NCI-H1436 treated with DMSO at 0.1 percent for 48 hours (cell line): ENCODE measurements around the gene CERS3.

Source experiments
- DNase-seq: peaks from one replicate; lab custom pipeline; 2025; lab: John Stamatoyannopoulos, UW

CERS3 gene

GRCh38 chr15:100528833-100529428 lies at the start of gene CERS3:
CERS3 (minus strand) TSS chr15:100528950; CDS start chr15:100501849, 27,101 bp downstream.
- no peak for DNase-seq

GRCh38 chr15:100573526-100573925 lies 44.8 kb upstream of the CERS3 start:
- DNase-seq, result no peak

- no peak for DNase-seq
Observed at GRCh38 chr15:100572362-100572983, 43.7 kb upstream of the CERS3 start.

- DNase-seq, result no peak
Observed at GRCh38 chr15:100571592-100572167, 42.9 kb upstream of the CERS3 start.

DNA sequence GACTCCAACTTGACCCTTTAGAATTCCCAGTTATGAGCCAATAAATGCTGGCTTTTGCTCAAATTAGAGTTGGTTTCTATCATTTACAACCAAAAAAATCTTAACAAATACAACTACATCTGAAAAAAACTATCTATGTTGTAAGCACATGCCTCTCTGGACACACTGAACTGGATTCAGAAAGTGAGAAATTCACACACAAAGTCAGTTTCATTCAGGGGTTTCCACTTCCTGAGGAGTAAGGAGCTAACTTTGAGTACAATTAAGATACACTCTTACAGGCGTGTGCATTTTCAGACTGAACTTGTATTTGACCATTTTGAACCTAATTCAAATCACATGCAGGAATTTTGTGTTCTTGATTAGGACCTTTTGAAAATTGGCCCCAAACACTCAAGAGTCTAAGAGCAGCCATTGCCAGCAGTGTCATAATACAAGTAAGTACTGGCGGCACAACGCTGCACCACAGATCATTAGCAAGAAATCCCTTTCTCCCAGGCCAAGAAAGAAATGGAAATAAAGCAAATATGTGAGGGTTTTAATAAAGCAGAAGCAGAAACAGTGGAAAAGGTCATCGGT lies 42.1 kb upstream of the CERS3 start:
- no peak for DNase-seq

- DNase-seq, result no peak
Observed at GRCh38 chr15:100570275-100570674, 41.5 kb upstream of the CERS3 start.

GRCh38 chr15:100569391-100569790 lies 40.6 kb upstream of the CERS3 start:
- no peak for DNase-seq

DNA sequence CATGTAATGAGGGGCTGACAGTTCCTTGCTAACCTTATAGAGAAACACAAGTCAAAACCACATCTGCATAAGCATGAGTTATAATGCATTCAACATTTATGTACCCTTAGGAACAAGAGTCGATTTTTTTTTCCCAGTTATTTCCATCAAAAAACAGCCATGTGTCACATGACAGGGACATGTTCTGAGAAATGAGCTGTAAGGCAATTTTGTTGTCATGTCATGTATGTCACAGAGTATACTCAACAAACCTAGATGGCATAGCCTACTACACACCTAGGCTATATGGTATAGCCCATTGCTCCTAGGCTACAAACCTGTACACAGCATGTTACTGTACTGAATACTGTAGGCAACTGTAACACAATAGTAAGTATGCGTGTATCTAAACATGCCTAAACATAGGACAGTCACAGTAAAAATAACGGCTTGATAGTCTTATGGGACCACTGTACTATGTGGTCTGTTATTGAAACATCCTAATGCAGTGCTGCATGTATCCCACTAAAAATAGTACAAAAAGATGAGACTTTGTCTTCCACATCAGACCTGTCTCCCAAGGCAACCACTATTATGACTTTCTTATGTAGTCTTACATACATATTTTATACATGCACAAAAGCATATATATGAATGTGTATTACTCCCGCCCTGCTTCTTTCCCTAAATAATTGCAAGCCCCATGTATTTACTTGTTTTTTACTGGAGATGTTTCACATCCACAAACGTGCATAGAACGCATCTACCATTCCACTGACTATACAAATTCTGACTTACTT lies 38.3 kb upstream of the CERS3 start:
- DNase-seq, result no peak

- DNase-seq, result no peak
Observed at GRCh38 chr15:100565591-100565990, 36.8 kb upstream of the CERS3 start.

DNA sequence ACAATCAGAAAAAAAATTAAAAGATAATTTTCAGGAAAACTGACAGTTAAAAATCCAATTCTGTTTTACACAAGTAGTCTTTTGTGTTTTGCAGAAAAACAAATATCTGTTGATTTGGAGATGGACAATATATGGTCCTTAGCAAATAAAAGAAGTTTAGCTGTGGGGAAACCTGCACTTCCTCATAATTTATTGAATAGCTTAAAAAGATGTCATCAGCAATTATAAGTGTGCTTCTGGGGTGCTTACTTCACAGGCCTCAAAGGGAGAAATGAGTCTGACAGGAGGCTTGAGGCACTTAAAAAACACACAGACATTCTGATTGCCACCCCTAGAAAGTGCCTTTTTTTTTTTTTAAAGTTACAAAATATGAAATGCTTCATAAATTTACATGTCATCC lies 31.6 kb upstream of the CERS3 start:
- no peak for DNase-seq

DNA sequence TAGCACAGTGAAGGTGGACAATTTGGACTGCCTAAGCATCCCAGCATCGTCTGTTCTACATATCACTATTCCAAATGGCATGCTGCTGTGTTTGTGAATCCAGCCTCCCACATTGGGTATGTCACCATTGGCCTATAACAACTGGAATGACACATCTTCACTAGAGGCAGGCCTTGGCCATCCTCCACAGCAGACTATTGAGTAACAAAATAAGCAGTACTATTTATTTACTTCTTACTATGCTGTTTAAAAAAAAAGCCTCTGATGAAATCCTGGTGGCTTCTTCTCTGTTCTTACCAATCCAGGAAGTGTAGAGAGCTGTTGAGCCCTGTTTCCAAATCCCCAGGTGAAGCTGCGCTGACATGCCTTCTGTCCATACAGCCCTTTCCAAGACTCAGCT lies 30.6 kb upstream of the CERS3 start:
- no peak for DNase-seq

DNA sequence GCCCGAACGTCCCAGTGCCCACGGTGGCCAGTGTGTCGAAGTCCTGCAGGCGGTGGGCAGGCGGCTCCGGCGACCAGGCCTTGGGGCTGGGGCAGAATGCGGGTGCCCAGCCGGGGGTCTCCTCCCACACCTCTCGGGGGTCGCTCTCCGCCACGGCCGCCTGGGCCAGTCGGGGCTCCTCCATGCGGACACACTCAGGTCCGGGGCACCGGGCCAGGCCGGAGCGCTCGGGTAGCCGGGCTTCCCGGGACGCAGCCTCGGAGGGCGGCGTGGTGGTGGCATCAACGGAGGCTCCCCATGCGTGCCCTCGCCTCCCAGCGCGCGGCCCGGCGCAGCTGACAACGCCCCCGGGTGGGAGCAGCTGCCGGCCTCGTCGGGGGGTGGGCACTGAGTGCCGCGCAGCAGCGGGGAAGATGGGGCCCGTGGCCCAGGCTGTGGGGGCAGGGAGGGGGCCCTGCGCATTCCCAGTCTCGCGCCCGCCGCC lies 30.1 kb upstream of the CERS3 start:
- DNase-seq, result no peak

DNA sequence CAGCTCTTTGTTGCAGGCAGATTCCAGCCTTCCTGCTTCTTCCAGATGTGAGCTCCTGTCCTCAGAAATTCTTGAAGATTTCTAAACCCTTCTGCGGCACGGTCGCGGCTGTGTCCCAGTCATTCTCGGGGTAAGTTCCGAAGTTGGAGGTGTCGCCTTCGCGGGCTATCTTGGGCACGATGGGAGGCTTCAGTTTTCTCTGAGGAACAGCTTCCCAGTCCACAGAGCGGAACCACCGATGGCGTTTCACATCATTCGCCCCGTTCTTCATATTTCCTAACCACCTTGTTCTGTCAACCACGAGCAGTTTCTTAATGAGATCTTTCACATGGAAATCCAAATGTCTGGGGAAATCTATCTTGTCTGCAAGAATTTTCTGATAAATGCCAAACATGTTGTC lies 24.7 kb upstream of the CERS3 start:
- no peak for DNase-seq

DNA sequence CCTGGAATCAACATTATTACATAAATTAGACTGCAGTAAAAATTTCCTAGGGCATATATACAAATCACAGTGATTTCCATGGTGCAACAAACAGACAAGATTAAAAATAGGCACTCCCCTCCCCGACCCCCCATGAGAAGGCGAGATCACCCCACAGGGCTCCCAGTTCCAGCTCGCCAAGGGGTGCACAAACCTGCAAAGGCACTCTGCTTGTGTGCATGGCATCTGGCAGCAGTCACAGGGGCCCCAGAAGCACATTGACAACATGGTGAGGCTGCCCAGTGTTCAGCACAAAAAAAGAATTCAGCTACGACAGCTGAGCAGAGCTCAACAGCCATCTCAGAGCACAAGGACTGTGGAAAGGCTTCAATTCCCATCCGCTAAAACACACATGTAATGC lies 19.2 kb upstream of the CERS3 start:
- DNase-seq, result no peak

GRCh38 chr15:100544946-100545345 lies 16.2 kb upstream of the CERS3 start:
- no peak for DNase-seq

DNA sequence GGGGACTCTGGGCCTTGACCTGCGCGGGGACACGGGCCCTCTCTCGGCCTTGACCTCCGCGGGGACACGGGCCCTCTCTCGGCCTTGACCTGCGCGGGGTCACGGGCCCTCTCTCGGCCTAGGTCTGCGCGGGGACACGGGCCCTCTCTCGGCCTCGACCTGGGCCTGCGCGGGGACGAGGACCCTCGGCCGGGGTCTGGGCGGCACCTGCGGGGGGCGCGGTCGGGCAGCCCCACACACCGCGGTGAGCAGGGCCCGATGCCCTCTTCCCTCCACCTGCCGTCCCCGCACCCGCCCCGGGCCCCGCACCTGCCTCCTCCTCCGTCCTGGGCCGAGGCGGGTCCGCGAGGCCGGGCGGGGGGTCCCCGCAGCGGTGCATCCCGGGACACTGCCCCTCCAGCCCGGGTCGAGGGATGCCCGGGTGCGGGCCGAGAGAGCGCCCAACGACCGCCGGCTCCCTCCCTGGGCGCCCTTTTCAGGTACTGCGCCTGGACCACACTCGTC lies 15.6 kb upstream of the CERS3 start:
- DNase-seq, result no peak

GRCh38 chr15:100542290-100542689 lies 13.5 kb upstream of the CERS3 start:
- no peak for DNase-seq

DNA sequence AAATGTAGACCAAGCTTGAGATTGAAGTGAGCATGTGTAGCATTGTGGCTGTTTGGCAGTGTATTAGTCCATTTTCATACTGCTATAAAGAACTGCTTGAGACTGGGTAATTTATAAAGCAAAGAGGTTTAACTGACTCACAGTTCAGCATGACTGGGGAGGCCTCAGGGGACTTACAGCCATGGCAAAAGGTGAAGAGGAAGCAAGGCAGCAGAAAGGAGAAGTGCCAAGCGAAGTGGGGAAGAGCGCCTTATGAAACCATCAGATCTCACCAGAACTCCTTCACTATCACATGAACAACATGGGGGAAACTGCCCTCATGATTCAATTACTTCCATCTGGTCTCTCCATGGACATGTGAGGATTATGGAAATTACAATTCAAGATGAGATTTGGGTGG lies 8.6 kb upstream of the CERS3 start:
- no peak for DNase-seq

- DNase-seq, result no peak
Observed at GRCh38 chr15:100536733-100537132, 8.0 kb upstream of the CERS3 start.

- no peak for DNase-seq
Observed at GRCh38 chr15:100533886-100534285, 5.1 kb upstream of the CERS3 start.

DNA sequence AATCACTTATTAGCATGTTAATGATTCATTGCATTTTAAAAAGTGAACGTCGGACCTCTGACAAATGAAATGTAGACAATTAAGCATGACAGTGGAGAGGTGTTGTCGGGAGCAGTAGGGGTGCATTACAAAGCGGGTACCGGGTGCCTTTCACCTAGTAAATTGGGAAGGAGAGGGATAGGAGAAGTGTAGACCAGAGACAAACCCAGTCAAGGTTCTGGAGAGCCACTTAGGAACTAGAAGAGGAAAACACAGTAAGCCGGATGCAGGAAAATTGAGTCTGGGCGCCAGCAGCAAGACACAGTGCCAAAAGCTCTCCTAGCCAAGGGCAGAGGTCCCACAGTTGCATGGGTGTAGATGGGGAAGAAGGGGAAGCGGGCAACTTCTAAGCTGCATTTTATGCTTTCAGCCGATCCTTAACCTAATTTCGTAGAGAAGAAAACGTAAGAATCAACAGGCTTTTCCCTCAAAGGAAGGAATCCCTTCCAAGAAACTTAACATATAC lies 3.1 kb upstream of the CERS3 start:
- no peak for DNase-seq

DNA sequence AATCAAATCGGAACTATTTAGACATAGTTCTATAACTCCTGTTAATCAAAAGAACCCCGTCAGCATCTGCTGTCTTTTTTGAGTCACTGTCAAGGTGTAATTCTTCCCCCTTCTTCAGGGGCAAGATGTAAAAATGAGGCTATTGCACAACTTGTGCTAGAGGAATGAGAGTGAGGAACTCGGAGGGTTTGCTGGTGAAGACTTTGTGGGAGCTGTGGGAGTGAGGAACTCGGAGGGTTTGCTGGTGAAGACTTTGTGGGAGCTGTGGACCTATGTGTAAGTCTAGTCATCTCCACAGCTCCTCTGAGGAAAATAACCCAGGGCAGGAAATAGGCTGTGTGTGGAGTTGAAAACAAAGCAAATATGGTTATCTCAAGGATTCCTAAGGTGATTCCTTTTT lies 2.5 kb upstream of the CERS3 start:
- DNase-seq, result no peak
